Neural cell (in vitro differentiated cells): ENCODE measurements around the gene SPTY2D1.

ENCODE experiments used
- CTCF ChIP-seq: fragments of 450-650 bp; IDR thresholded peaks from 2 replicates; pipeline ENCODE4 v1.5.1; 2014; ENCODE audit warnings: antibody characterized with exemption, mild to moderate bottlenecking, moderate library complexity; ENCODE audit not compliant: poor library complexity, severe bottlenecking
- EZH2 ChIP-seq: fragments of 200-600, 300-800 bp; shearing (Covaris generic), sonication (generic); IDR thresholded peaks from 2 replicates; pipeline ENCODE4 v1.6.1; 2014; ENCODE audit warnings: antibody characterized with exemption, low read length, borderline replicate concordance, mild to moderate bottlenecking; ENCODE audit not compliant: insufficient read depth, poor library complexity, severe bottlenecking
- MXI1 ChIP-seq: fragments of 450-650 bp; conservative IDR thresholded peaks from 2 replicates; pipeline ENCODE4 v1.6.1; 2014; ENCODE audit warnings: antibody characterized with exemption, mild to moderate bottlenecking; ENCODE audit not compliant: poor library complexity, severe bottlenecking
- POLR2AphosphoS5 ChIP-seq: IDR thresholded peaks from 2 replicates; pipeline ENCODE4 v1.6.1; 2012
- REST ChIP-seq: IDR thresholded peaks from 2 replicates; pipeline ENCODE4 v1.6.1; 2012; ENCODE audit warnings: borderline replicate concordance
- SMC3 ChIP-seq: fragments of 450-650 bp; conservative IDR thresholded peaks from 2 replicates; pipeline ENCODE4 v1.6.1; 2014; ENCODE audit warnings: antibody characterized with exemption, mild to moderate bottlenecking, moderate library complexity; ENCODE audit not compliant: poor library complexity
- TAF1 ChIP-seq: IDR thresholded peaks from 2 replicates; pipeline ENCODE4 v1.6.1; 2012; ENCODE audit warnings: low read depth

- no peak for TF ChIP-seq EZH2
- TF ChIP-seq REST = no peak
- no peak for TF ChIP-seq CTCF
- no peak for TF ChIP-seq POLR2AphosphoS5
- no peak for TF ChIP-seq TAF1
- no peak for TF ChIP-seq MXI1
- no peak for TF ChIP-seq SMC3
Observed at GRCh38 chr11:18600915-18601569, 33.1 kb downstream of the SPTY2D1 start.
